K562 (cell line): ENCODE data around the gene IRF8. TPM values are rescaled to one million over a fixed set of nuclear protein-coding genes. Genes with fewer than 3 reads are reported as not detected.

Experiments
- ATAC-seq: fragments of 200-7000 bp; cut with Tn5 transposase; 3 replicates; pipeline ENCODE4 v1.9.1; 2020; ENCODE audit warnings: moderate library complexity
- BruUV-seq: library from RNA; stranded (reverse); fragments of 400-500 nt; replicated peaks from 2 replicates; lab custom pipeline; 2021; lab: Mats Ljungman, UMichigan
- CTCF ChIA-PET: fragments of 300-600 bp; formaldehyde crosslinking; extraction: SDS; loops from one replicate; lab custom pipeline; 2021; ENCODE audit warnings: low intra/inter-chr PET ratio; lab: Yijun Ruan, JAX
- POLR2A ChIA-PET: fragments of 300-600, 350-650 bp; sonication (Branson Sonifier 250); formaldehyde crosslinking; extraction: SDS; loops from one replicate; lab custom pipeline; 2021; ENCODE audit warnings: antibody characterized with exemption, inconsistent platforms; lab: Yijun Ruan, JAX
- DNase-seq, 4 experiments: peaks; one replicate each; pipeline versions ENCODE4 v3.0.0 to v3.0.0-alpha.2; 2011 to 2018; ENCODE audit warnings: low spot score in 3 of 4, mixed read lengths in 3 of 4; ENCODE audit errors: extremely low read depth in 1 of 4
- FAIRE-seq: peaks from 2 replicates; lab custom pipeline; 2011; peaks lifted over from hg19 to GRCh38; lab: Jason Lieb, UNC
- H2AFZ ChIP-seq: 2 replicates; pipeline ENCODE4 v1.6.0; 2011; ENCODE audit warnings: low read depth, low read length, control low read depth, inconsistent platforms
- H3K27ac ChIP-seq: fragments of 200-600 bp; 3 replicates; pipeline ENCODE4 v1.8.0; 2011; ENCODE audit warnings: low read depth, mild to moderate bottlenecking, control low read depth, inconsistent platforms, low read length, moderate library complexity, mixed read lengths; ENCODE audit errors: extremely low read depth
- H3K27me3 ChIP-seq, 2 experiments: fragments of 300-600 bp in 1 of 2; 2 replicates in 1 of 2; 3 replicates in 1 of 2; pipeline versions ENCODE4 v1.6.0 to v1.8.0; 2011; ENCODE audit warnings: inconsistent platforms in 2 of 2, low read length in 2 of 2, mild to moderate bottlenecking in 1 of 2, mixed read lengths in 1 of 2, moderate library complexity in 1 of 2; ENCODE audit not compliant: control insufficient read depth in 2 of 2, insufficient read depth in 2 of 2
- H3K36me3 ChIP-seq: fragments of 300-600 bp; 3 replicates; pipeline ENCODE4 v1.8.0; 2011; ENCODE audit warnings: mild to moderate bottlenecking, low read length, inconsistent platforms; ENCODE audit not compliant: control insufficient read depth, insufficient read depth
- H3K4me1 ChIP-seq, 2 experiments: fragments of 200-600 bp in 1 of 2; replicated peaks in 1 of 2; 2 replicates in 1 of 2; 3 replicates in 1 of 2; pipeline versions ENCODE4 v1.5.1 to v1.8.0; 2011; ENCODE audit warnings: inconsistent platforms in 2 of 2, low read length in 2 of 2, mild to moderate bottlenecking in 1 of 2, mixed read lengths in 1 of 2, moderate library complexity in 1 of 2; ENCODE audit not compliant: control insufficient read depth in 2 of 2, insufficient read depth in 2 of 2
- H3K4me2 ChIP-seq: 2 replicates; pipeline ENCODE4 v1.6.1; 2011; ENCODE audit warnings: low read length, control low read depth, inconsistent platforms, mixed read lengths; ENCODE audit not compliant: insufficient read depth
- H3K4me3 ChIP-seq: fragments of 200-600 bp; sonication (generic), shearing (Covaris generic); 2 replicates; pipeline ENCODE4 v1.5.1; 2016; ENCODE audit warnings: control low read depth, inconsistent platforms
- H3K79me2 ChIP-seq: fragments of 200-600 bp; 3 replicates; pipeline ENCODE4 v1.8.0; 2011; ENCODE audit warnings: low read length, inconsistent platforms; ENCODE audit not compliant: control insufficient read depth, insufficient read depth
- H3K9ac ChIP-seq, 2 experiments: 2 replicates each; pipeline versions ENCODE4 v1.6.0 to v1.6.1; 2011; ENCODE audit warnings: low read depth in 2 of 2, low read length in 2 of 2, control low read depth in 1 of 2, inconsistent platforms in 1 of 2, mild to moderate bottlenecking in 1 of 2, mixed read lengths in 1 of 2; ENCODE audit not compliant: insufficient read depth in 1 of 2
- H3K9me1 ChIP-seq: one replicate; pipeline ENCODE4 v1.6.0; 2011; ENCODE audit warnings: inconsistent platforms, mild to moderate bottlenecking, low read length, moderate library complexity; ENCODE audit not compliant: control insufficient read depth, insufficient read depth
- H3K9me3 ChIP-seq: replicated peaks from 2 replicates; pipeline ENCODE4 v1.5.1; 2011; ENCODE audit warnings: low read depth, low read length, inconsistent platforms; ENCODE audit not compliant: control insufficient read depth, insufficient read depth
- H4K20me1 ChIP-seq: replicated peaks from 2 replicates; pipeline ENCODE4 v1.6.1; 2011; ENCODE audit warnings: low read length, inconsistent platforms, mixed read lengths; ENCODE audit not compliant: control insufficient read depth, insufficient read depth
- ATF6 ChIP-seq: sonication (generic); formaldehyde crosslinking; IDR thresholded peaks from 2 replicates; pipeline ENCODE4 v1.4.0; 2020; ENCODE audit warnings: mild to moderate bottlenecking, missing genetic modification reagents
- BMI1 ChIP-seq: fragments of 150-350 bp; IDR thresholded peaks from 2 replicates; pipeline ENCODE4 v1.6.1; 2014; ENCODE audit warnings: low read length
- MTF1 ChIP-seq: fragments of 250-450 bp; sonication (Bioruptor Pico); IDR thresholded peaks from 2 replicates; pipeline ENCODE4 v1.9.0; 2021; ENCODE audit warnings: moderate library complexity, mild to moderate bottlenecking, inconsistent platforms, borderline replicate concordance
- TRIM25 ChIP-seq: fragments of 450-650 bp; IDR thresholded peaks from 2 replicates; pipeline ENCODE4 v1.7.0; 2016; ENCODE audit warnings: borderline replicate concordance
- WGBS: fragments of 100-300 bp; shearing (Covaris generic); methylation state at CpG from one replicate; pipeline ENCODE4 v1.1.6; 2016; ENCODE audit warnings: low coverage, mixed read lengths; ENCODE audit not compliant: insufficient coverage; ENCODE audit errors: missing lambda C conversion rate; 5-methylcytosine and 5-hydroxymethylcytosine counted together
- in situ Hi-C: fragments of 300-500 bp; cut with MboI; formaldehyde crosslinking; loops from 4 replicates; pipeline ENCODE4 v1.15.0; 2018; ENCODE audit warnings: inconsistent platforms, mixed read lengths
- intact Hi-C: fragments of 100-400 bp; cut with micrococcal nuclease; formaldehyde crosslinking; loops from 2 replicates; pipeline ENCODE4 v1.14.2; 2022
- polyA plus RNA-seq, 8 experiments: library from polyadenylated mRNA; depleted of rRNA in 4 of 8; stranded (reverse) in 5 of 8; unstranded in 3 of 8; fragments of >200 nt; fragmentation: Nextera tagmentation in 2 of 8; fragmentation: Illumina TruSeq in 1 of 8; extraction: Ambion mirVana in 2 of 8; extraction: Trizol in 1 of 8; gene quantifications; 2 replicates each; pipeline versions ENCODE4 v1.2.1 to v1.2.3, GENCODE V29; 2011 to 2014; ENCODE audit warnings: inconsistent platforms in 1 of 8, missing spikeins in 1 of 8
- total RNA-seq, 7 experiments: library from RNA; depleted of rRNA in 6 of 7; stranded (reverse); fragments of >200 nt in 6 of 7; fragmentation: Illumina TruSeq in 2 of 7; extraction: Trizol in 2 of 7; gene quantifications; 2 replicates each; pipeline versions ENCODE4 v1.2.1 to v1.2.3, GENCODE V29; 2011 to 2021; ENCODE audit warnings: low replicate concordance in 1 of 7

IRF8 gene
- total and polyA plus RNA-seq, 9 of the 15 experiments (the other 6 are each of a cell fraction or from before 2014, with no cell fraction given): 0.01 to 0.98 TPM; not detected in 7

DNA sequence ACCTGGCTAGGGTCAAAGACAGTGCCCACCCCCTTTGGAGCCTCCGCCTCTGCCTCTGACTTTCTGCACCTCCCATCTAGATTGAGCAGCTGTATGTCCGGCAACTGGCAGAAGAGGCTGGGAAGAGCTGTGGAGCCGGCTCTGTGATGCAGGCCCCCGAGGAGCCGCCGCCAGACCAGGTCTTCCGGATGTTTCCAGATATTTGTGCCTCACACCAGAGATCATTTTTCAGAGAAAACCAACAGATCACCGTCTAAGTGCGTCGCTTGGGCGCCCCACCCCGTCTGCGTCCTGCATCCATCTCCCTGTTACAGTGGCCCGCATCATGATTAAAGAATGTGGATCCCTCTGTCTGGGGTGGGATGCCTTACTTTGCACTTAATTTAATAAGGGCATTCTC, 22.1 kb downstream of the IRF8 start:
- in situ Hi-C loops (no loop called here), intact Hi-C loops (no loop called here)
- no peaks in the 10 kb centered on the region for H3K9me1 ChIP-seq
- 4% methylated on average over 14 of the region's 14 CpGs for WGBS
- TF ChIP-seq MTF1 (CRISPR knock-in tag) (no peak), TRIM25 (no peak), BMI1 (no peak), ATF6 (no peak)
- ATAC-seq (no peak), DNase-seq (no peak), FAIRE-seq (no peak)
- no peak overlapping the region for H2AFZ ChIP-seq
- peaks cover 38 to 69% of the 10 kb centered on the region in 2 experiments for H3K27me3 ChIP-seq
- H3K79me2 ChIP-seq: no peaks in the 10 kb centered on the region
- H3K36me3 ChIP-seq: no peaks in the 10 kb centered on the region
- no peak overlapping the region for H3K4me2 ChIP-seq
- no peak overlapping the region for H3K27ac ChIP-seq
- ChIA-PET CTCF (no interaction called here), POLR2A (no interaction called here)
- H4K20me1 ChIP-seq: peaks cover 4% of the 10 kb centered on the region; the same call in 1 of the 2 replicates
- no peaks in the 10 kb centered on the region for H3K9me3 ChIP-seq
- no TSS peak for BruUV-seq
- no peak overlapping the region for H3K9ac ChIP-seq
- no peak overlapping the region for H3K4me3 ChIP-seq
- H3K4me1 ChIP-seq: peaks cover 4 to 14% of the 10 kb centered on the region in 2 experiments; a peak in 3 of 5 replicates
